WTC11 (cell line): Measurements from ENCODE around the gene RIPOR3. TPM values are rescaled to one million over a fixed set of nuclear protein-coding genes. Genes with fewer than 3 reads are reported as not detected.

Experiments
- ATAC-seq: fragments of 200-7000 bp; cut with Tn5 transposase; 2 replicates; pipeline ENCODE4 v1.10.0; 2021; ENCODE audit warnings: mild to moderate bottlenecking, moderate library complexity
- CTCF ChIA-PET: fragments of 300-600 bp; sonication (Branson Sonifier 250); formaldehyde crosslinking; loops from one replicate; lab custom pipeline; 2021; ENCODE audit warnings: antibody characterized with exemption; lab: Charles Lee
- POLR2A ChIA-PET: fragments of 350-600 bp; sonication (Branson Sonifier 250); formaldehyde crosslinking; loops from one replicate; lab custom pipeline; 2021; ENCODE audit warnings: antibody characterized with exemption; lab: Charles Lee
- DNase-seq: peaks from one replicate; pipeline ENCODE4 v3.0.0; 2021; ENCODE audit warnings: low spot score
- H3K27ac Mint-ChIP-seq: 2 replicates; pipeline ENCODE4 v1.8.0; 2021; ENCODE audit warnings: mixed read lengths
- H3K27me3 Mint-ChIP-seq: 2 replicates; pipeline ENCODE4 v1.8.0; 2021; ENCODE audit warnings: low read depth, mild to moderate bottlenecking, moderate library complexity, mixed read lengths
- H3K36me3 Mint-ChIP-seq: 2 replicates; pipeline ENCODE4 v1.8.0; 2021; ENCODE audit warnings: mixed read lengths
- H3K4me1 Mint-ChIP-seq: 2 replicates; pipeline ENCODE4 v1.8.0; 2022; ENCODE audit warnings: mixed read lengths
- H3K4me3 Mint-ChIP-seq: 2 replicates; pipeline ENCODE4 v1.8.0; 2021; ENCODE audit warnings: mild to moderate bottlenecking, moderate library complexity, mixed read lengths
- H3K9me3 Mint-ChIP-seq: 2 replicates; pipeline ENCODE4 v1.8.0; 2021; ENCODE audit warnings: mixed read lengths
- AR ChIP-seq: fragments of 250-450 bp; sonication (Bioruptor Pico); IDR thresholded peaks from 2 replicates; pipeline ENCODE4 v1.9.0; 2021; ENCODE audit warnings: mild to moderate bottlenecking
- ARID4B ChIP-seq: sonication (generic); formaldehyde crosslinking; IDR thresholded peaks from 2 replicates; pipeline ENCODE4 v1.8.0; 2023; ENCODE audit warnings: missing genetic modification reagents, mild to moderate bottlenecking, borderline replicate concordance
- ATF3 ChIP-seq: sonication (generic); formaldehyde crosslinking; conservative IDR thresholded peaks from 2 replicates; pipeline ENCODE4 v1.8.1; 2022; ENCODE audit warnings: mild to moderate bottlenecking, missing genetic modification reagents
- CDX4 ChIP-seq: fragments of 250-450 bp; sonication (Bioruptor Pico); IDR thresholded peaks from 2 replicates; pipeline ENCODE4 v1.9.0; 2021; ENCODE audit warnings: moderate library complexity, mild to moderate bottlenecking, inconsistent platforms, borderline replicate concordance
- E2F5 ChIP-seq: sonication (generic); formaldehyde crosslinking; IDR thresholded peaks from 2 replicates; pipeline ENCODE4 v1.8.1; 2022; ENCODE audit warnings: mild to moderate bottlenecking, moderate library complexity, missing genetic modification reagents
- ETV6 ChIP-seq: sonication (generic); formaldehyde crosslinking; IDR thresholded peaks from 2 replicates; pipeline ENCODE4 v1.8.1; 2022; ENCODE audit warnings: mild to moderate bottlenecking, missing genetic modification reagents
- FOXP4 ChIP-seq: sonication (generic); formaldehyde crosslinking; IDR thresholded peaks from 2 replicates; pipeline ENCODE4 v1.8.0; 2022; ENCODE audit warnings: mild to moderate bottlenecking, missing genetic modification reagents
- HMGA2 ChIP-seq: fragments of 250-450 bp; sonication (Bioruptor Pico); IDR thresholded peaks from 2 replicates; pipeline ENCODE4 v1.4.0; 2021; ENCODE audit warnings: mild to moderate bottlenecking, moderate library complexity
- KAT7 ChIP-seq: sonication (generic); formaldehyde crosslinking; IDR thresholded peaks from 2 replicates; pipeline ENCODE4 v1.8.1; 2023; ENCODE audit warnings: missing genetic modification reagents, mild to moderate bottlenecking, borderline replicate concordance
- MLX ChIP-seq: sonication (generic); formaldehyde crosslinking; IDR thresholded peaks from 2 replicates; pipeline ENCODE4 v1.8.1; 2023; ENCODE audit warnings: mild to moderate bottlenecking, missing genetic modification reagents, moderate library complexity
- MXD4 ChIP-seq: fragments of 250-450 bp; sonication (Bioruptor Pico); IDR thresholded peaks from 2 replicates; pipeline ENCODE4 v1.8.0; 2021; ENCODE audit warnings: mild to moderate bottlenecking, moderate library complexity, borderline replicate concordance
- NR1H2 ChIP-seq: sonication (generic); formaldehyde crosslinking; IDR thresholded peaks from 2 replicates; pipeline ENCODE4 v1.9.0; 2021; ENCODE audit warnings: mild to moderate bottlenecking, moderate library complexity, missing genetic modification reagents
- PRRX2 ChIP-seq: fragments of 250-450 bp; sonication (Bioruptor Pico); IDR thresholded peaks from 2 replicates; pipeline ENCODE4 v1.8.0; 2021; ENCODE audit warnings: mild to moderate bottlenecking
- ZBTB43 ChIP-seq: sonication (generic); formaldehyde crosslinking; IDR thresholded peaks from 2 replicates; pipeline ENCODE4 v1.8.1; 2023; ENCODE audit warnings: mild to moderate bottlenecking, missing genetic modification reagents
- ZNF263 ChIP-seq: sonication (generic); formaldehyde crosslinking; IDR thresholded peaks from 2 replicates; pipeline ENCODE4 v1.8.1; 2022; ENCODE audit warnings: low read depth, mild to moderate bottlenecking, moderate library complexity, missing genetic modification reagents
- ZNF281 ChIP-seq: sonication (generic); formaldehyde crosslinking; IDR thresholded peaks from 2 replicates; pipeline ENCODE4 v1.8.0; 2023; ENCODE audit warnings: mild to moderate bottlenecking, missing genetic modification reagents
- total RNA-seq: library from RNA; stranded (reverse); gene quantifications from 3 replicates; pipeline ENCODE4 v1.2.3, GENCODE V29; 2021

The RIPOR3 gene
- total RNA-seq, 1 experiment from 2014 or later: 6.5 TPM

- peaks cover 5% of the 10 kb centered on the region; the same call in 1 of the 2 replicates for H3K36me3 Mint-ChIP-seq
- H3K4me3 Mint-ChIP-seq: no peak overlapping the region
- TF ChIP-seq CDX4 (no peak), FOXP4 (CRISPR knock-in tag) (no peak), MXD4 (CRISPR knock-in tag) (no peak), ZNF263 (CRISPR knock-in tag) (no peak), NR1H2 (CRISPR knock-in tag) (no peak), E2F5 (CRISPR knock-in tag) (no peak)
- DNase-seq: no peak
- POLR2A ChIA-PET: interaction anchor here (0.6 kb wide), 1 partner anchor 131 kb away, joined by 5 read pairs; no protein-coding TSS in a partner anchor
- ATAC-seq: no peak
- peaks cover 17% of the 10 kb centered on the region for H3K4me1 Mint-ChIP-seq
- no peaks in the 10 kb centered on the region for H3K27me3 Mint-ChIP-seq
- peaks cover 7% of the 10 kb centered on the region for H3K9me3 Mint-ChIP-seq
- H3K27ac Mint-ChIP-seq: peak overlapping the region; percentile 81; the same call in 1 of the 2 replicates
- CTCF ChIA-PET: interaction anchor here (0.9 to 1.8 kb wide), 4 partner anchors 8 to 94 kb away, joined by 3 to 6 read pairs (median 4); no protein-coding TSS in a partner anchor
These were observed 35.9 kb downstream of the RIPOR3 start for GRCh38 chr20:50655311-50655880.

GRCh38 chr20:50654904-50655303, 36.4 kb downstream of the RIPOR3 start:
- peaks cover 5% of the 10 kb centered on the region; the same call in 1 of the 2 replicates for H3K36me3 Mint-ChIP-seq
- H3K4me1 Mint-ChIP-seq: peaks cover 14% of the 10 kb centered on the region
- ChIA-PET CTCF (interaction anchor here (1.4 to 1.8 kb wide), 2 partner anchors 9 to 29 kb away, joined by 4 to 6 read pairs; no protein-coding TSS in a partner anchor), POLR2A (interaction anchor here (0.6 kb wide), 1 partner anchor 132 kb away, joined by 5 read pairs; no protein-coding TSS in a partner anchor)
- no peak for DNase-seq
- H3K27me3 Mint-ChIP-seq: no peaks in the 10 kb centered on the region
- no peak for ATAC-seq
- H3K9me3 Mint-ChIP-seq: peaks cover 2% of the 10 kb centered on the region
- H3K27ac Mint-ChIP-seq: no peak overlapping the region
- no peak overlapping the region for H3K4me3 Mint-ChIP-seq
- TF ChIP-seq KAT7 (CRISPR knock-in tag) (no peak), ZNF281 (CRISPR knock-in tag) (no peak), MLX (CRISPR knock-in tag) (no peak), ATF3 (CRISPR knock-in tag) (no peak), AR (no peak), PRRX2 (CRISPR knock-in tag) (no peak), ARID4B (CRISPR knock-in tag) (no peak), HMGA2 (no peak), ZBTB43 (CRISPR knock-in tag) (no peak), ETV6 (CRISPR knock-in tag) (no peak), MXD4 (CRISPR knock-in tag) (no peak)
